ENCODE measurements around the gene PRTN3. TPM values are rescaled to one million over a fixed set of nuclear protein-coding genes. Genes with fewer than 3 reads are reported as not detected.

PRTN3 gene
- total and polyA plus RNA-seq, 3 donors from 2014 or later = 1.0 to 1.8 TPM; not detected in 1

- Histone ChIP-seq H3K27ac (no peak overlapping the region), H3K36me3 (ENCODE audit: low read depth, missing control alignments) (no peaks in the 10 kb centered on the region), H3K4me1 (peaks cover 5% of the 10 kb centered on the region), H3K9me3 (no peaks in the 10 kb centered on the region), H3K27me3 (no peaks in the 10 kb centered on the region), H3K4me3 (no peak overlapping the region)
- no peak for DNase-seq
- TF ChIP-seq POLR2A (IDR thresholded peaks at IDR 0.05) = no peak
- TF ChIP-seq, protein P1, sequence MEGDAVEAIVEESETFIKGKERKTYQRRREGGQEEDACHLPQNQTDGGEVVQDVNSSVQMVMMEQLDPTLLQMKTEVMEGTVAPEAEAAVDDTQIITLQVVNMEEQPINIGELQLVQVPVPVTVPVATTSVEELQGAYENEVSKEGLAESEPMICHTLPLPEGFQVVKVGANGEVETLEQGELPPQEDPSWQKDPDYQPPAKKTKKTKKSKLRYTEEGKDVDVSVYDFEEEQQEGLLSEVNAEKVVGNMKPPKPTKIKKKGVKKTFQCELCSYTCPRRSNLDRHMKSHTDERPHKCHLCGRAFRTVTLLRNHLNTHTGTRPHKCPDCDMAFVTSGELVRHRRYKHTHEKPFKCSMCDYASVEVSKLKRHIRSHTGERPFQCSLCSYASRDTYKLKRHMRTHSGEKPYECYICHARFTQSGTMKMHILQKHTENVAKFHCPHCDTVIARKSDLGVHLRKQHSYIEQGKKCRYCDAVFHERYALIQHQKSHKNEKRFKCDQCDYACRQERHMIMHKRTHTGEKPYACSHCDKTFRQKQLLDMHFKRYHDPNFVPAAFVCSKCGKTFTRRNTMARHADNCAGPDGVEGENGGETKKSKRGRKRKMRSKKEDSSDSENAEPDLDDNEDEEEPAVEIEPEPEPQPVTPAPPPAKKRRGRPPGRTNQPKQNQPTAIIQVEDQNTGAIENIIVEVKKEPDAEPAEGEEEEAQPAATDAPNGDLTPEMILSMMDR (IDR thresholded peaks at IDR 0.05) = no peak
- 78 to 80% methylated on average over 9 of the region's 9 CpGs for WGBS, 2 donors
- intact Hi-C loops (cut with DNase I; ENCODE audit: low total_unique reads) = no loop called here
Measured at GRCh38 chr19:858284-858683, 17.5 kb downstream of the PRTN3 start.

- peak within 1 kb of the TSS; percentile 37 to 55 for H3K4me3 ChIP-seq
- peak; percentile 58 for DNase-seq
- TF ChIP-seq, protein P1 (IDR thresholded peaks at IDR 0.05) = no peak
- TF ChIP-seq POLR2A (IDR thresholded peaks at IDR 0.05) = no peak
- WGBS, 2 donors = 28 to 34% methylated on average over 8 to 21 of the region's 24 CpGs
- intact Hi-C loops (cut with DNase I; ENCODE audit: low total_unique reads) = no loop called here
- H3K27me3 ChIP-seq = no peaks in the 10 kb centered on the region
- peak within 1 kb of the TSS; percentile 3 to 80 for H3K27ac ChIP-seq
- peaks cover 5% of the 10 kb centered on the region for H3K4me1 ChIP-seq
- H3K36me3 ChIP-seq (ENCODE audit: low read depth, missing control alignments) = no peaks in the 10 kb centered on the region
- no peaks in the 10 kb centered on the region for H3K9me3 ChIP-seq
Measured at GRCh38 chr19:858868-859843, 18.4 kb downstream of the PRTN3 start, which contains the start of gene CFD. CFD (plus strand) TSS chr19:859664; CDS start chr19:859690, 26 bp downstream.

- WGBS, 2 donors = 48 to 55% methylated on average over 7 to 23 of the region's 35 CpGs
- Histone ChIP-seq H3K4me1 (peaks cover 5% of the 10 kb centered on the region), H3K4me3 (no peak overlapping the region), H3K36me3 (ENCODE audit: low read depth, missing control alignments) (no peaks in the 10 kb centered on the region), H3K27ac (no peak overlapping the region), H3K9me3 (no peaks in the 10 kb centered on the region), H3K27me3 (no peaks in the 10 kb centered on the region)
- intact Hi-C loops (cut with DNase I; ENCODE audit: low total_unique reads) = no loop called here
- TF ChIP-seq POLR2A (IDR thresholded peaks at IDR 0.05) = no peak
- TF ChIP-seq, protein P1 (IDR thresholded peaks at IDR 0.05) = no peak
- DNase-seq = no peak
Measured at GRCh38 chr19:861141-861755, 20.4 kb downstream of the PRTN3 start.

DNA sequence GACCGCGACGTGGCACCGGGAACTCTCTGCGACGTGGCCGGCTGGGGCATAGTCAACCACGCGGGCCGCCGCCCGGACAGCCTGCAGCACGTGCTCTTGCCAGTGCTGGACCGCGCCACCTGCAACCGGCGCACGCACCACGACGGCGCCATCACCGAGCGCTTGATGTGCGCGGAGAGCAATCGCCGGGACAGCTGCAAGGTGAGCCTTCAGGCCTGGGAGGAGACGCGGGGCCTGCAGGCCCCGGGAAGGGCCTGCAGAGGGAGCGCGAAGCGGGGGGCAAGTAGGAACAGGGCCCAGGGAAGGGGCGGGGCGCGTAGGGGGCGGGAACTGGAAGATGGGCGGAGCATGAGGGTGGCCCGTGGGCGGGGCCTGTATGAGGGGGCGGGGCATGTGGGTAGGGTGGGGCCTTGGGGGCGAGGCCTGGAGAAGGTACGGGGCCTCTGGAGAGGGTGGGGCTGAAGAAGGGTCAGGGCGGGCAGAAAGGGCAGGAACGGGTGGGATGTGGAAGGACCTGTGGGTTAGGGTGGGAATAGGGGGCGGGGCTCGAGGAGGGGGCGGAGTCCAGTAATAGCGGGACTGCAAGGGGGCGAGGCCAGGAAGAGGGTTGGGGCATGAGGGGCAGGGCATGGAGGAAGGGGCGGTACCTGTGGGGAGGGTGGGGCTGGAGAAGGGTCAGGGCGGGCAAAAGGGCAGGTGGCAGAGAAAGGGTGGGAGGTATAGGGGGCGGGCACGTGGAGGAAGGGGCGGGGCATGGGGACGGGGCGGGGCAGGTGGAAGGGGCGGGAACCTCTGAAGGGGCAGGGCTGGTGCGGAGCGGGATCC, 21.2 kb downstream of the PRTN3 start:
- peak; percentile 68 for DNase-seq
- 19 to 27% methylated on average over 39 to 58 of the region's 60 CpGs for WGBS, 2 donors
- H3K4me1 ChIP-seq = peaks cover 5% of the 10 kb centered on the region
- intact Hi-C loops (cut with DNase I; ENCODE audit: low total_unique reads) = no loop called here
- TF ChIP-seq POLR2A (IDR thresholded peaks at IDR 0.05) = no peak
- H3K4me3 ChIP-seq = peak overlapping the region in 1 of 2 donors; percentile 5
- H3K9me3 ChIP-seq = no peaks in the 10 kb centered on the region
- no peaks in the 10 kb centered on the region for H3K27me3 ChIP-seq
- H3K27ac ChIP-seq = no peak overlapping the region
- no peaks in the 10 kb centered on the region for H3K36me3 ChIP-seq (ENCODE audit: low read depth, missing control alignments)
